PFSK-1 (cell line): ENCODE results near the gene SPEF2. TPM values are rescaled to one million over a fixed set of nuclear protein-coding genes. Genes with fewer than 3 reads are reported as not detected.

ENCODE experiments used
- FOXP2 ChIP-seq: optimal IDR thresholded peaks from 2 replicates; pipeline ENCODE3; 2011; ENCODE audit warnings: borderline replicate concordance, control low read depth, inconsistent platforms; ENCODE audit not compliant: insufficient read depth; ENCODE audit errors: extremely low read length, extremely low read depth
- POLR2AphosphoS5 ChIP-seq: IDR thresholded peaks from 2 replicates; pipeline ENCODE4 v1.6.1; 2012; ENCODE audit warnings: low read depth, mild to moderate bottlenecking, control low read depth, low read length, moderate library complexity
- REST ChIP-seq, 2 experiments: IDR thresholded peaks; 2 replicates each; pipeline versions ENCODE4 v1.6.1 to v1.8.0; 2011 to 2012; ENCODE audit warnings: low read depth in 2 of 2, low read length in 2 of 2, control low read depth in 1 of 2, inconsistent platforms in 1 of 2, mild to moderate bottlenecking in 1 of 2, moderate library complexity in 1 of 2; ENCODE audit not compliant: insufficient read depth in 1 of 2
- SIN3A ChIP-seq: IDR thresholded peaks from 2 replicates; pipeline ENCODE4 v1.6.1; 2012; ENCODE audit warnings: mild to moderate bottlenecking, low read length, moderate library complexity, borderline replicate concordance; ENCODE audit not compliant: insufficient read depth
- TAF1 ChIP-seq: IDR thresholded peaks from 2 replicates; pipeline ENCODE4 v1.6.1; 2012; ENCODE audit warnings: low read length, control low read depth, borderline replicate concordance; ENCODE audit not compliant: insufficient read depth
- polyA plus RNA-seq: library from polyadenylated mRNA; unstranded; fragments of >200 nt; gene quantifications from one replicate; pipeline ENCODE4 v1.2.1, GENCODE V29; 2012; ENCODE audit warnings: low read depth, missing spikeins; ENCODE audit not compliant: insufficient read length

Gene SPEF2, protein sequence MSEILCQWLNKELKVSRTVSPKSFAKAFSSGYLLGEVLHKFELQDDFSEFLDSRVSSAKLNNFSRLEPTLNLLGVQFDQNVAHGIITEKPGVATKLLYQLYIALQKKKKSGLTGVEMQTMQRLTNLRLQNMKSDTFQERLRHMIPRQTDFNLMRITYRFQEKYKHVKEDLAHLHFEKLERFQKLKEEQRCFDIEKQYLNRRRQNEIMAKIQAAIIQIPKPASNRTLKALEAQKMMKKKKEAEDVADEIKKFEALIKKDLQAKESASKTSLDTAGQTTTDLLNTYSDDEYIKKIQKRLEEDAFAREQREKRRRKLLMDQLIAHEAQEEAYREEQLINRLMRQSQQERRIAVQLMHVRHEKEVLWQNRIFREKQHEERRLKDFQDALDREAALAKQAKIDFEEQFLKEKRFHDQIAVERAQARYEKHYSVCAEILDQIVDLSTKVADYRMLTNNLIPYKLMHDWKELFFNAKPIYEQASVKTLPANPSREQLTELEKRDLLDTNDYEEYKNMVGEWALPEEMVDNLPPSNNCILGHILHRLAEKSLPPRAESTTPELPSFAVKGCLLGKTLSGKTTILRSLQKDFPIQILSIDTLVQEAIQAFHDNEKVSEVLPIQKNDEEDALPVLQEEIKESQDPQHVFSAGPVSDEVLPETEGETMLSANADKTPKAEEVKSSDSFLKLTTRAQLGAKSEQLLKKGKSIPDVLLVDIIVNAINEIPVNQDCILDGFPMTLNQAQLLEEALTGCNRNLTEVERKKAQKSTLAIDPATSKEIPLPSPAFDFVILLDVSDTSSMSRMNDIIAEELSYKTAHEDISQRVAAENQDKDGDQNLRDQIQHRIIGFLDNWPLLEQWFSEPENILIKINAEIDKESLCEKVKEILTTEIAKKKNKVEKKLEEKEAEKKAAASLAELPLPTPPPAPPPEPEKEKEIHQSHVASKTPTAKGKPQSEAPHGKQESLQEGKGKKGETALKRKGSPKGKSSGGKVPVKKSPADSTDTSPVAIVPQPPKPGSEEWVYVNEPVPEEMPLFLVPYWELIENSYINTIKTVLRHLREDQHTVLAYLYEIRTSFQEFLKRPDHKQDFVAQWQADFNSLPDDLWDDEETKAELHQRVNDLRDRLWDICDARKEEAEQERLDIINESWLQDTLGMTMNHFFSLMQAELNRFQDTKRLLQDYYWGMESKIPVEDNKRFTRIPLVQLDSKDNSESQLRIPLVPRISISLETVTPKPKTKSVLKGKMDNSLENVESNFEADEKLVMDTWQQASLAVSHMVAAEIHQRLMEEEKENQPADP (N-terminal part only)
- 1.2 TPM for polyA plus RNA-seq

DNA sequence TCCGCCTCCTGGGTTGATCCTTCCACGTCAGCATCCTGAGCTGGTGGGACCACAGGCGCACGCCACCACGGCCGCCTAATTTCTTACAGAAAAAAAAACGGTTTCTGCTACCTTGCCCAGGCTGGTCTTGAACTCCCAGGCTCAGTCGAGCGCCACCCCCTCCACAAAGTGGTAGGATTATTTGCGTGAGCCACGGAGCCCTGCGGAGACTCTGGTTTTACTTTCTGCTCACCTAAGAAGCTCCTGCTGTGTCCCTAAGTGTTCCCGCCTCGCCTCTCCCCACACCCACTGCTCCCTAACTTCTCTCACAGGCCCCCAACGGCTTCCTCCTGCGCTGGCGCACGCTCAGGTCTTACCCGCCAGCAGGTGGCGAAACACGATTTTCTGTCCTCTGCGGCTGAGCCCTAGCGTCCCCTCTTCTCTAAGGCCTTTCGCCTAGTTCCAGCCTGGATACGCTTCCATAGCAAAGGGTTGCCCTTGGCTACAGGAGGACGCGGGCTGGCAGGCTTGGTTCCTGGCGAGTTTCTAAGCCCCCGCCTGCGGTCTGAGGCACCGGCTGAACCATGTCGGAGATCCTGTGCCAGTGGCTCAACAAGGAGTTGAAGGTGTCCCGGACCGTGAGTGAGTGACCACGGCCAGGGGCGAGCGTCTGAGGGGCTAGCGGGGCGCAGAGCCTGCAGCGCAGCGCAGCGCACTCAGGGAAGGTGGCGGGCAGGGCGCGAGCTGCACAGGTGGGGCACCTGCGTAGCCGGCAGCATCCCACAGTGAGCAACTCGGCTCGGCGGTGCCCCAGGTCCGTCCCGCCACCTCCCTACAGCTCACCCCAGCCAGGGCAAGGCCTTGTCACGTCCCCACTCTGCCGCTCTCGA, at the start of gene SPEF2:
TSS of gene SPEF2 (plus strand) at position 429 of the 869 bp plus-strand sequence. CDS start at position 564, 135 bp downstream.
- TF ChIP-seq SIN3A (peak; percentile 90; the same call in 1 of the 2 replicates), FOXP2 (no peak), POLR2AphosphoS5 (0 out of 2 replicates have a peak, but pooled peaks have one; percentile 35), REST (IDR thresholded peaks at IDR 0.05; ENCODE audit: insufficient read depth in 1 of 2, low read depth in 2 of 2, low read length in 2 of 2) (0 out of 4 replicates have a peak, but pooled peaks of 1 of the 2 experiments have one; percentile 18), TAF1 (no peak)

DNA sequence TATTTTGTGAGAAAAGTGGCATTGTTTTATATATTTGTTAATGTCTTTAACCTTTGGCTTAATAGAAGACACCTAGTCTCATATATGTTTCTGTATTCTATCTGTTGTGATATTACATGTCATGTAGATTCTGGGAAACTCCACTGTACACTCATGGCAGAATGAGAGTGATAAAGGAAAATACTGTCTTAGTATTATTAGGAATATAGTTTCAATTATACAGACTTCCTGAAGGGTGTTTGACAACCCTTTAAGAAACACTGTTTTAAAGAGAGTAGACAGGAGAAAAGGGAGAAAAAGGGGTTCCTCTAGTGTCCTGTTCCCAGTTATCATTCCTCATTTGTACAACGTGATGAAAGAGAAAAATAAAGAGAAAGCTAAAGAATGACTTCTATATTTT, 42.1 kb upstream of the SPEF2 start:
- TF ChIP-seq POLR2AphosphoS5 (no peak), REST (IDR thresholded peaks at IDR 0.05; ENCODE audit: insufficient read depth in 1 of 2, low read depth in 2 of 2, low read length in 2 of 2) (no peak), FOXP2 (no peak), TAF1 (no peak), SIN3A (no peak)

- TF ChIP-seq POLR2AphosphoS5 (no peak), FOXP2 (no peak), TAF1 (no peak), SIN3A (no peak), REST (IDR thresholded peaks at IDR 0.05; ENCODE audit: insufficient read depth in 1 of 2, low read depth in 2 of 2, low read length in 2 of 2) (no peak)
Measured at GRCh38 chr5:35587419-35587818, 30.2 kb upstream of the SPEF2 start.

DNA sequence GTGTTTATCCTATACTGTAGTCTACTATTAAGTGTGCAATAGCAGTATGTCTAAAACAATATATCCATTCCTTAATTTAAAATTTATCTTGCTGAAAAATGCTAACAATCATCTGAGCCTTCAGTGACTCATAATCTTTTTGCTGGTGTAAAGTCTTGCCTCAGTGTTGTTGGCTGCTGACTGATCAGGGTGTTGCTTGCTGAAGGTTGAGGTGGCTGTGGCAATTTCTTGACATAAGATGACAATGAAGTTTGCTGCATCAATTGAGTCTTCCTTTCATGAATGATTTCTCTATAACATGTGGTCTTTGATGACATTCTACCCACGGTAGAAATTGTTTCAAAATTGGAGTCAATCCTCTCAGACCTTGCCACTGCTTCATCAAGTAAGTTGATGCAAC, 24.3 kb upstream of the SPEF2 start:
- TF ChIP-seq REST (IDR thresholded peaks at IDR 0.05; ENCODE audit: insufficient read depth in 1 of 2, low read depth in 2 of 2, low read length in 2 of 2) (no peak), TAF1 (no peak), SIN3A (no peak), POLR2AphosphoS5 (no peak), FOXP2 (no peak)
